Measurements from ENCODE around the gene LRFN2.

Gene LRFN2

DNA sequence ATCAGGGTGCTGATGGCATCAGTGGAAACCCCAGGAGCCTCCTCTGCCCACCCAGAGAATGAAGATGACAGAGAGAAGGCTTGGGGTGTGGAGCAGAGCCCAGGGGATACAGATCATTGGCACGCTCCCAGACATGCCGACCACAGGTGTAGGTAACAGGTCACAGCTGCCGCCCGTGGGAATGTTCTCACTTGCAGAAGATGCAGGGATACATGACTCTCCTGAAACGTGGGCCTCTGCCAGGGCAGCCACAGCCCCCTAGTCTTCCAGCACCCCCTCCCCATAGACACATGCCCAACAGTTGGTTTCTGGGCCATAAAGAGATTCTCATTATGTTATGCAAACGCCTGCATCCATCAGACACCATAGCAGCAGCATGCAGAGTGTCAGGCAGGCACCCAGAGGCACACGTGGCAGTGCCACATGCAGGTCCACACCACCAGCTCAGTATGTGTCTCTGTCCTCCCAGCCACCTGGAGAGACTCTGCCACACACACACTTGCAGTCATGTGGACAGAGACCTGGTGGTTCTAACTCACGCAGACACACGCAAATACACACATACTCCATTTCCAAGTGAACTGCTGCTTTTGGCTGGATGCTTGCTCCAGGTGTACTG, 45.5 kb downstream of the LRFN2 start:
- no peak for DNase-seq

DNA sequence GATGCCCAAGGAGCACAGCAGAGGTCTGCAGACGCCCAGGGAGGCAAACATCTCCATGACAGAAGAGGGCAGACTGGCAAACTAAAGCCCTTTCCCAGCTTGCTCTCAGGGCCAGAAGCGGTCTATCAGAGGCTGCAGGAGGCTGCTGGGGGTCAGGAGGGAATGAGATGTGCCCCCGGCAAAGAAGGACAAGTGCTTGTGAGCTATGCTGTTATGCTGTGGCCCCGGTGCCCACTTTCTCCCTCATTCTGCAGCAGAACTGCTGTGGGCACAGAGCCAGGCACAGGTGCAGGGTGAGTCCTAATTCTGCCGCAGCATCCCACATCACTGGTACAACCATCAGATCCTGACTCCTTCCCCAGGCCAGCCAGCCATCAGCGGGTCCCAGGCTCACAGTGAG, 46.4 kb downstream of the LRFN2 start:
- no peak for DNase-seq

DNA sequence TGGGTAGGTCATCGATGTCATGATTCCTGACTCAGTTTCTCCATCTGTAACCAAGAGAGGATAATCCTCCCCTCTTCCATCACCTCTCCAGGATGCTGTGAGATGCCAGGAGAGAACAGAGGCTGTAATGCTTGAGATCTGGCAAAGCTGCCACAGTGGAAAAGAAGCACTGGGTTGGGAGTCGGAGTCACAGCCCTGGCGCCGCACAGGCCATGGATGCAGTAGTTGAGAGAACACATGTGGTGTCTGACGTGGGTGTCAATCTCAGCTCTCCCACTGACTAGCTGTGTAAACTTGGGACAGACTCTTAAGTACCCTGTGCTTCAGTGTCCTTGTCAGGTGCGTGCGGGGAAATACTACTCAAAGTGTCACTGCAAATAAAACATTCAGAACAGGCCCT, 47.3 kb downstream of the LRFN2 start:
- no peak for DNase-seq

DNA sequence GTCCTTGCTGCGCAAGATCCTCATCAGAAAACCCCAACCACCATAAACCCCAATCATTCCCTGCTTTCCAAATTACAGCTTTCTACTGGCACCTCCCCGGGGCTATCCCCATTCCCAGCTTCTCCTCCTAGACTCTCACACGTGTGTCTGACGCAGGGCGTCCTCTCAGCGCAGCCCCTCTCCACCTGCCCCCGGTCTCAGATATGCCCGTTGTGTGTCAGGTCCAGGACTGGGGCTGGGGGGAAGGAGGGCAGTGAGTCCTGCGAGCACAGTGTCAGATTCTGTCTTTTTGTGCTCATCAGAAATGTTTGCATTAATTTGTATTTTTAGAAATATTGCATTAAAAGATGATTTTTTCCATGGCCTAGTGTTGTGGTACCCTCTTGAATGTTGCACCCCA, 48.6 kb downstream of the LRFN2 start:
- DNase-seq, result no peak

DNA sequence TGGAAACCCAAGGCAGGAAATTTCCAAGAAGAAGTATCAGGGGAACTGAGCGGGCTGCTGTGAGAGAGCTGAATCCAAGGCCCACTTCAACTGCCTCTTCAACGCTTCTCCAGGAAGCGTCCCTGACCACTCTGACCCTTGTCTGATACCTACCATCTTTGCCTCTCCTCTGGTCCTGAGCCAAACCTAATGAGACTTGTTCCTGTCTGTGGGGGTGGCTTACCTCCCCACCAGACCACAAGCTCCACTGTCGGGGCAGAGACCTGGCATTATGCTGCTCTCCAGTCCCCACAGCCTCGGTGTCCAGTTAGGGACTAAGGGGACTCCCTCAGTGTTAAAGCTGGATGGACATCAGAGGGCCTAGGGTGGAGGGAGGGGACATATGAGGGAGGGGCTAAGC, 49.7 kb downstream of the LRFN2 start:
- no peak for DNase-seq

DNA sequence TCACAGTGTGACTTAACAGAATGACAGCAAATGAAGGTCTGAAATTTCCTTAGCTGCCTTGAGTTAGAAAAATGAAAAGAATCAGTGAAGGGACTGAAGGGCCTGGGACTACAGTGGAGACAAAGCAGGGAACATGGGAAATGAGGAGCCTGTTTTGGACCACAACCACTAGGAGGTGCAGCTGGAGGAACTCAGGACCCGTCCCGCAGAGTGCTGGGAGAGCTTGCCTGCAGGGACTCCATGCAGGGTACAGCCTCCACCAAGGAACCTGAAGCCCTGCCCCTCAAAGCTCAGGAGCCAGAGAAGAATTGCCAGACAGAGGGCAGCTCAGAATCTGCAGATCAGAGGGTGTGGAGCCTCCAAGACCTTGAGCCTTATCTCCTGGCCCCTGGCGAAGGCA, 50.7 kb downstream of the LRFN2 start:
- no peak for DNase-seq

DNA sequence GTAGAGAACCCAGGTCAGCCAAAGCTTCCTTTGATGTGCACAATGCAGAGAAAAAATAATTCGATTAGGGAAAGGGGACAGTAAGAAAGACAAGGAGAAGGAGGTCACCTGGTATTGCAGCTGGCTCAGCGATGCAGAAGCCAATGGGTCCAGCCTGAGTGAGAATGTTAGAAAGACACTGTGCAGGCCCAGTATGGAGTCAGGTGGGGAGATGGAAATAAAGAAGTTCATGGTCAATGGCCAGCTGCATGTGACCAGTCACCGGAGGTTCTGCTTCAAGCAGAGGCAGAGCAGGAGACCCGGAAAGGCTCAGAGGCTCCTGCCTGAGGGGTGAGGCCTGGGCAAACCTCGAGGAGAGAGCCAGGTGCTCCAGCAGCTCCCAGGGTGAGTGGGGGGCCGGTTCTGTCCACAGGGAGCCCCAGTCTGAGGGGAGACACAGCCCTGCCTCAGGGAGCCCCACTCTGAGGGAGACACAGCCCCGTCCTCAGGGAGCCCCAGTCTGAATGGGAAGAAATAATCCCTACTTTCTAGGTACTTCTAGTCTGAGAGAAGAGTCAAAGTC, 51.3 kb downstream of the LRFN2 start:
- DNase-seq, result no peak

DNA sequence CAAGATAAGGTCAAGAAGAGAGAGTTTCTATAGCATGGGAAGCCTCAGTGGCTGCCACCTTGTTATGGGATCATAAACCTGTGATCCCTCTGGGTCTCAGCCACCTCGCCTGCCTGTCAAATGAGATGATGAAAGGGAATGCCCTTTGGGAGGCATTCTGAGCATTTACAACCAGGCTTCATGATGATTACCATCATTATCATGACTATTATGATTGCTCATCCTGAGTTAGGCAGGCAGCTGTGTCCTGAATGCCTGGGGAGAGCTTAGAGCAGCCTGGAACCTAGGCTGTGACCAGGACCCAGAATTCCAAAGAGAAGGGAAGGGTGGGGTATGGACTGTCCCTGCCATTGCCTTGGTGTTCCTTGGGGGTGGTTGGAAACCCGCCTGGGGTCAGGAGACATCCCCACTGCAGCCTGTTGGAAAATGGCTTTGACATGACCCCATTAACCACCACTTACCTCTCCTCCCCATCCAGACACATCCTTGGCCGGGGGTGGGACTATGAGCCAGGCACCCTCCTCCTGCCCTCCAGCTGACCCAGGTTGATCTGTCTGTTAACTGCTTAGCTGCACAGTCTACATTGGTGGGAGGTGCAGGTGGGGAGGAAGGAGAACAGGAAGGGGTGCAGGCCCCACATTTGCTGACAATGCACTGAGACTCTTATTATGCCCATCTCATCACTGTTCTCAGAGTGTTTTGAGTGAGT, 51.9 kb downstream of the LRFN2 start:
- no peak for DNase-seq

DNA sequence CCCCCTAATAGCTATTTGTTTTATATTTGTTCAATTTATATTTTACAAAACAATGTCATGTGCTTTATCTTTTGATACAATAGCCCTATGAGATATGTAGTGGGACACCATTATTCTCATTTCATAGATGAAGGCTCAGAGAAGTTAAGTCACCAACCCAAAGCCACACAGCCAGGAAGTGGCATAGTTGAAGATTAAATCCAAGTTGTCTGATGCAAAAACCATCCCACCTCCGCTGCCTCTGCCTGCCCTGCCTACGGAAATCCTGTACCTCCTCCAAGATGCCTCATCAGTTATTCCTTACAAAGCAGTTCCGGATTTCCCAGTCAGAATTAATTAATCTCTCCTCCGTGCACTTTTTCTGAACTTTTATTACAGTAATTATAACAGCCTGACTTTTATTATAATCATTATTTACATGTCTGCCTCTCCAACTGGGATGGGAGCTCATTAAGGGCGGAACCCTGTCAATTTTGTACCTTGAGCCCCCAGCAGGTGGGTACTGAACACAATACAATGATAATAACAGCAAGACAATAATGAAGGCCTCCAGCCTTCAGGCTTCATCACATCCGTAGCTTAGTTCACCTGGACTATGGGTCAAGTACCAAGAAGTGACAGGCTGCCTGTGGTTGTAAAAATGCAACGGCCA, 54.7 kb downstream of the LRFN2 start:
- DNase-seq, result no peak

DNA sequence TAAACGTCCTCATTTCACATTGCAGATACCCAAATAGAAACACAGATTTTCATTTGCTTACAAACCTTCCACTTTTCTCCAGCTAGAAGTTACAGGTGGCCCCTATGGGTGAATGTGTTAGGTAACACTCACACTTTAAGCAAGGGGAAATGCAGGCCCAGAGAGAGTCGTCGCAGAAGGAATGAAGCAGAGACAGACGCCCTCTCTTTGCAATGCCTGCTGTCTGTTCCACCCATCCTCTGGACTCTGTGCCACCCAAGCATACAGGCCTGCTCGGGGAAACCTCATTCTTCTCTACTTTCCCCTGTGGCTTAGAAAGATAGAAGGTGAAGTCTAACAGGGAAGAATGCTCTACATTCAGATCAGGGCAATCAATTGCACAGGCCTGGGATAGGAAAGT, 57.2 kb downstream of the LRFN2 start:
- no peak for DNase-seq

DNA sequence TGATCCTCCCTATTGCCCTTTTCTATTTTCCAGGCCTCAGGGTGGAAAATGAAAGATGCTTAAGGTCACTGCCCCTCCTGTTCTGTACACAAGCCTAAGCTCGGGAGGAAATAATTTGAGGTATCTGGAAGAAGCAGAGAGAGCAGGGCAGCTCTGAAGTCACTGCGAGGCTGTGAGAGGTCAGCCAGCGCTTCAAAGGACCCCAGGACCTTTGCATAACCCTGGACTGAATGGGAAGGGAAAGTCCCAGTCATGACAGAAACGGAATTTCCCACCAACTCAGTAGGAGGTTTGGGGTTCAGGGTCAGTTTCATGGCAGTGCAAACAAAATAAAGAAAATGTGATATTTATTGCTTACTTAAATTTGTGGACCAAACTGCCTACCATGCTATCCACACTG, 58.1 kb downstream of the LRFN2 start:
- DNase-seq, result no peak

DNA sequence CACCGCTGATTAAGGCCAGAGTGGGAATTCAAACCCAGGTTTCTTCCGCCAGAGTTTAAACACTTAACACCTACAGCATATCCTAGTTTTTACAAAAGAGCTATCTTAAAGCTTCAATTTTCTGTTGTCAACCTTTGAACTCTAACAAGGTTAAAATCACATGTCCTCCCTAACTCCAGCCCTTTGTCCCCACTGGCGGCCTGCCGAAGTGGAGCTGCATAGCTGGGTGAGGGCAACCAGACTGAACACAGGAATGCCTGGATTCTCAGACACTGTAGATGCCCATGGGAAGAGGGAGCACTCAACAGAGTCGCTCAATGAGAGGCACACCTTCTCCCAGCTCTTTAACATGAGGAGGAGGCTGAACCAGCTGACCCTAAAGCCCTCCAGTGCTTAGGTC, 59.1 kb downstream of the LRFN2 start:
- DNase-seq, result no peak

DNA sequence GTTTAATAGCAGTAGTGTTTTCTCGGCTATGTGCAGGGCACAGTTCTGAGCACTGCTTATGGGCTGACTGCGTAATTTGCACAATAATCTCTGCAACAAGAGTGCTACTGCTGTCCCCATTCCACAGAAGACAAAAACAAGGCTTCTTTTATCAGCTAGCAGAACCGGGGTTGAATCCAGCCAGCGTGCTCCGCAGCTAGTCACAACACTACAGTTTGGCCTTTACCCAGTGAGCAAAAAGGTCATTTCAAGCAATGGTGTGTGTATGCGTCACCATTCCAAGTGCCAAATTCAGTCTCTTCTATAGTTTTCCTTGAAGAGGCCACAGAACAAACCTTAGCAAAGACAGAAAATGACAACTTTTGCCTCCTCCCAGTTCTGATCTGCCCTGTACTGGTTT, 61.1 kb downstream of the LRFN2 start:
- no peak for DNase-seq

DNA sequence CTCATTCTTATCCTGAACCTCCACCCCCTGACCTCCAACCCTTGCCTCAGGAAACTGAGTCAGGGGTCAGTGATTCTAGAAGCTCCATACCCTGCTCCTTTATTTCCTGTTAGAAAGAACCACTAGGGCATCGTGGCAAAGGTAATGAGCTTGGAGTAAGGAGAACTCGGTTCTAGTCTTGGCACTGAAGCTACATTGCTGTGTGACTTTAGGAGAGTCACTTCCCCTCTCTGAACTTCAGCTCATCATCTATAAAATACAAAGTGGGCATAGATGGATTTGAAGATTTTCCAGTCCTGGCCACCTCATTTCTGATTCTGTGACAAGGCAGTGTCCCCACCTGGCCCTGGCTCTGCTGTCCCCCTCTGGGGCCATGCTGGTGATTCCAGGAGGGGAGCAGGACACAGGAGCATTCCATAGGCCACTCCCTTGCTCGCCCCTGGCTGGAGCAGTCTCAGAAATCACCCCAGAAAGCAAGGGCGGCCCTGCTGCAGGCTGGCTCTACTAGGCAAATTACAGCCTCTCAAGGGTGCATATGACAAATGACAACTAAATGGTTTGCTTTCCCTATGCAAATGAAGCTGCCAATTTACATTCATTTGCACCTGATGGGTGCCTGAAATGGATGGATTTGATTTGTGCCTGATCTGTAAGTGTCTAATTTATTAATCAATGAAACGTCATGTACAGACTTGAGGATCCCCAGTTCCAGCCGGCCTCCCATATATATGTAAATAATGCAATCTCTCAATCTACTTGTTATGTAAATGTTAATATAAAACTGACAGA, 62.2 kb downstream of the LRFN2 start:
- DNase-seq, result no peak

DNA sequence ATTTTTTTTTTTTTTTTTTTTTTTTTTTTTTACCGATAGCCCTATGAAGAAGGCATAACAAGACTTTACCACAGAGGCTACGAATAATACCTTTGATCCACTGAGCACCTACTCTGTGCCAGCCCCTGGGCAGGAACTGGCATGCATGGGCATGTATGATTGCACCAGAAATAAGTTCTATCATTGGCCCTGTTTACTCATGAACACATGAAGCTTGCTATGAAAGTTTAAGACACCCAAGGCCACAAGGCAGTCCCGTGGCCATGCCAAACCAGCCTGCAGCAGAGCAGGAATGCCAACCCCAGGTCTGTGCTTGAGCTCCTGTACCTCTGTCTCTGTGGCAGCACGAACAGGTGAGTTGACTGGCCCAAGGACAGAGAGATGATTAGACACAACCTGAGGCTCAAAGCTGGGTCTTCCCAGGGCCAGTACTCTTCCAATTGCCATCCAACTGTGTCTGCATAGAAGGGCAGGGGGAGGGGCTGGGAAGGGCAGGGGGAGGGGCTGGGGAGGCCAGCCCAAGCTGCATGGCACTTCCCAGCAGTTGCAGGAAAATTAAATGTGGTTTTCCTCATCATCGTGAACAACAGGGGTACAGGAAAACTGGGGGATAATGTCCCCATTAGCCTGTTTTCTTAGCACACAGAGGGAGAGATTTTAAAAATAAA, 63.5 kb downstream of the LRFN2 start:
- DNase-seq, result no peak

DNA sequence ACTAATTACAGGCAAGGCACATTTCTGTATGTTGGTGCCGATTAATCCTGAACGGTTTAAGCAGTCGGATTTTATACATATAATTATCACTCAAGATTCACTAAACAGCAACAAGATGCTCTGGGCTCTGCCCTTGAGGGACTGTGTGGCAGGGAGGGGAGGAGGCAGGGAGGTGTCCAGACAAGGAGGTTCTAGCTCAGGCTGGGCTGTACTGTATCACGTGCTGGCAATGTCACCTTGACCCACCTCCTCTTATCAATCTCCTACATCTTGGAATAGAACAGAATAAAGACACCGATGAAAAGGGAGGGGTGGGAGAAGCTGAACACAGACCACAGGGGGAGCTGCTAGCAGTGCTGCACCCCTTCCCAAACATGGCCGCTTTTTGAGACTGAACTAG, 65.7 kb downstream of the LRFN2 start:
- DNase-seq, result no peak

DNA sequence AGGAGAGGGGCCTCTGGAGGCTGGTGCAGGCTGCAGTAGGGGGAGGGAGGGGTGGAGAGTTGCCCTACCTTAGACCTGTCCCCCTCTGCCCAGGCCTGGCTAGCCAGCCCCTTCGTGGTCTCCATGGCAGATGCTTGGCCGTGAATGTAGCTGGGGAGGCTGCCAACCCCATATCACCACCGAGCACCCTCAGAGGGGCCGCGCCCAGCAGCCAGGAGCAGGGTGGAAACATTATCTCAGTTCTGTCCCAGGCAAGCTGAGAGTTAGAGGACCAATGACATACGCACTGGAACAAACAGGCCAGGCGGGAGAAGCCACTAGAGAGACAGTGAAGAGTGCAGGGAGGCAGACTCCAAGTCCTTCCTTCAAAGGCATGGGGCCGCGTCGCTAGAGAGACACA, 66.5 kb downstream of the LRFN2 start:
- no peak for DNase-seq

DNA sequence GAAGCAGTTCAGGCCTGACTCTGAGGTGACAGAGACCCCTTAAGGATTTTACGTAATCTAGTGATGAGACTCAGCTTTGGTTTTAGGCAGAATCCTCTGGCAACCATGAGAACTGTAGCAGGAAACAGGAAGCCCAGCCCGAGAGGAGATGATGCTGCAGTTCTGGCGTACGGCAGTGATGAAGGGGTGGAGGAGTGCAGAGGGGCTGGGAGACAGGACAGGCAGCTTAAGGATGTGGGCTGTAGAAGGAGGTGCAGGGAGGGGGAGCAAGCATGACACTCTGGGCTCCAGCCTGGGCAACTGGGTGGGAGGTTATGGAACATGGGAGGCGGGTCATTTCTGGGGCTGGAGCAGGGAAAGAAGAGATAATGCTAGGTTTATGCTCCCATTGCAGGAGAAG, 67.1 kb downstream of the LRFN2 start:
- DNase-seq, result no peak

DNA sequence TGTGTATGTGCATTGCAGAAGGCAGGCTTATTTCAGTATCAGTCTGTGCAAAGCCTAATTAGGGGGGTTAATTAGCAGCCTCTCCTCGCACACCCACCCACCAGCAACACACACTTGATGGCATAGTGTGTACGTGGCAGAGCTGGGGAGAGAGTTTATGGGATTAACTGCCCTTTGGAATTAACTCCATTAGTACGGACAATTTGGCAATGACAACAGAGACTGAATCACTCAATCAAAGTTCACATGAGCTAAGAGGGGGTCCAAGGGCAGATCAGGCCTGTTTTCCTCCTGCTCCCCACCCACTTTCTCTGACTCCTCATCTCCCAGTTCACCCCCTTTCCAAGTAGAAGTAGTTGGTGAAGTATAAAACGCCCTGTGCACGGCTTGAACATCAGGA, 69.5 kb downstream of the LRFN2 start:
- DNase-seq, result no peak

DNA sequence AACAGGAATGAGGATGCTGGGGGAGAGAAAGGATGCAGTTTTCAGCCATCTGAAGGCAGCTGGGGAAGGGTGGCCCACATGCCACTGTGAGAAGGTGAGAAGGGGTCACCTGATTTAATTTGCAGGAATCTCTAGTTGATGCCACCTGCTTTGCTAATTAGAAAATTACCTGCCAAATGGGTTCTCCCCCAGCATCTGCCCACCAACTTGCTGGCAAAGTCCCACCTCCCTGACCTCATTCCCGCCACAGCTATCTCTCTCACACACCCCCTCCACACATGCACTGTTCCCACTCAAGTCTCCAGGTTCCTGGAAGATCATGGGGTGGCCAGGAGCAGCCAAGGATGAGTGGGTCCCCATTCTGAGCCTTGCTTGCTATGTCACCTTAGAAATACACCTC, 70.7 kb downstream of the LRFN2 start:
- no peak for DNase-seq

DNA sequence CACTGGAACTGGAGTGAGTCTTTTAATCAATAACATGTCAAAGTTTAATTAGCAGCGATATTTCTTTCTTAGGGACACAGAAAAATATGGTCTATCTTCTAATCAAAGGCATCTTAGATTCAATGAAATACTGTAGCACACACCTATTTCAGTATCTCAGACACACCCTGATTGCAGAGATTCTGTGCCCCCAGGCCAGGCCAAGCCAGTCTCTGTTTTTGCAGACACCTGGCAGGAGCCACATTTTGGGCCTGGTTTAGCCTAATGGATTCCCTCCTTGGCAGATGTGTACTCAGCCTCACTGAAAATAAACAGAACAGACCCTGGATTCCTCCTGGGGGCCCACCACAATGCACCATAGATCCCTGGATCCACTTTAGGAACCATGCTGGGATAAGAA, 74.8 kb downstream of the LRFN2 start:
- no peak for DNase-seq

DNA sequence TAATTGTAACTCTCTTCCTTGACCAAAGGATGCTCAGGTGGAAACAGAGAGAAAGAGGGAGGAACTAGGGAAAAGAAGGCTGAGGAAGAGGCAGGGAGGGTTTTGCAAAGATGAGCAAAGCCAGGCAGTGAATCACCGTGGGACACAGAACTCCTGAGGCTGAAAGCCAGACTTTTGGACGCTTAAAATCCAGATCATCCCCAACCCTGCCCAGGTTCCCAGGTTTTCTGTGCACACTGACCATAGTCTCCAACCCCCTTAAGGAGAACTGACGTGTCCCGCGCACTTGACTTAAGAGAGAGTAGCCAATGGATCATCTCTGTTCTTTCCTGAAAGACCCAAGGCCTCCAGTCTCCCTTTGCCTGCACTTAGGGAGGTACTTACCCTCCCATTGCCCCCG, 75.3 kb downstream of the LRFN2 start:
- no peak for DNase-seq

DNA sequence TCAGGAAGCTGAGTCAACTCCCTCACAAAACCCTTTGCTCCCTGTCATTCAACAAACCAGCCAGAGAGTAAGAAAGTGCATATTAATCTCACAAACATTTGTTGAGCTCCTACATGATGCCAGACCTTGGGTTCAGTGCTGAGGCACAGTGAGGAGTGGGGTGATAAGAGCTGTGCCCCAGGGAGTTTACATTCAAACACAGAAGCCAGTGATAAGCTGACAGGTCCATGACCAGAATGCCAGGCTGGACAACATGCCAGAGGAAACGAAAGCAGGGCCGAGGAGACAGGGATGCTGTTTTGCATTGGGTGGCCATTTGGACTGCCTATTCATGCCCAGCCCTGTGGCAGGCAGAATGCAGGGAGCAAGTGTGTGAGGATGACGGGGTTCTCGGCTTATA, 76.7 kb downstream of the LRFN2 start:
- DNase-seq, result no peak

Data from T-helper 9 cell (primary cell).